ENCODE results near the gene KIF13A.
A peak's percentile ranks its signal among the peaks of the same experiment; 100 is the strongest.

The KIF13A gene

DNA sequence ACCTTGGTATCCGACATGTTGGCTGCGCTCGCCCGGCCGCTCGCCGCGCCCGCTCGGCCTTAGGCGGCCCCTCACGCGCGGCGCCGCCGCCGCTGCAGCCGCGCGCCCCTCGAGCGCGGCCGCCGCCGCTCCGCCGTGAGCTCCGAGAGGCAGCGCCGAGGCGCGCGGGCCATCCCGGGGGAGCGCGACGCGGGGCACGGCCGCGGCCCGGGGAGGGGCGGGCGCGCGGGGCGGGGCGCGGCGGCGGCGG lies at the start of gene KIF13A:
Gene KIF13A (minus strand): TSS at position 189 of the 250 bp plus-strand sequence. CDS start 172 bp downstream, at position 17.
- DNase-seq (ENCODE audit: low spot score), result no peak
- TF ChIP-seq, protein P1, sequence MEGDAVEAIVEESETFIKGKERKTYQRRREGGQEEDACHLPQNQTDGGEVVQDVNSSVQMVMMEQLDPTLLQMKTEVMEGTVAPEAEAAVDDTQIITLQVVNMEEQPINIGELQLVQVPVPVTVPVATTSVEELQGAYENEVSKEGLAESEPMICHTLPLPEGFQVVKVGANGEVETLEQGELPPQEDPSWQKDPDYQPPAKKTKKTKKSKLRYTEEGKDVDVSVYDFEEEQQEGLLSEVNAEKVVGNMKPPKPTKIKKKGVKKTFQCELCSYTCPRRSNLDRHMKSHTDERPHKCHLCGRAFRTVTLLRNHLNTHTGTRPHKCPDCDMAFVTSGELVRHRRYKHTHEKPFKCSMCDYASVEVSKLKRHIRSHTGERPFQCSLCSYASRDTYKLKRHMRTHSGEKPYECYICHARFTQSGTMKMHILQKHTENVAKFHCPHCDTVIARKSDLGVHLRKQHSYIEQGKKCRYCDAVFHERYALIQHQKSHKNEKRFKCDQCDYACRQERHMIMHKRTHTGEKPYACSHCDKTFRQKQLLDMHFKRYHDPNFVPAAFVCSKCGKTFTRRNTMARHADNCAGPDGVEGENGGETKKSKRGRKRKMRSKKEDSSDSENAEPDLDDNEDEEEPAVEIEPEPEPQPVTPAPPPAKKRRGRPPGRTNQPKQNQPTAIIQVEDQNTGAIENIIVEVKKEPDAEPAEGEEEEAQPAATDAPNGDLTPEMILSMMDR (conservative IDR thresholded peaks at IDR 0.05; ENCODE audit: low read depth), result no peak
- ChIA-PET POLR2A (ENCODE audit: low non-redundant PET) (interaction anchor here (1.2 kb wide), 1 partner anchor 135 kb away, joined by 5 read pairs; the partner anchor contains the start of gene NHLRC1), CTCF (interaction anchor here (0.5 to 1.0 kb wide), 3 partner anchors 8 to 874 kb away, joined by 3 to 5 read pairs (median 3); no protein-coding TSS in a partner anchor)
- H3K27ac ChIP-seq, result peak within 1 kb of the TSS; percentile 97

DNA sequence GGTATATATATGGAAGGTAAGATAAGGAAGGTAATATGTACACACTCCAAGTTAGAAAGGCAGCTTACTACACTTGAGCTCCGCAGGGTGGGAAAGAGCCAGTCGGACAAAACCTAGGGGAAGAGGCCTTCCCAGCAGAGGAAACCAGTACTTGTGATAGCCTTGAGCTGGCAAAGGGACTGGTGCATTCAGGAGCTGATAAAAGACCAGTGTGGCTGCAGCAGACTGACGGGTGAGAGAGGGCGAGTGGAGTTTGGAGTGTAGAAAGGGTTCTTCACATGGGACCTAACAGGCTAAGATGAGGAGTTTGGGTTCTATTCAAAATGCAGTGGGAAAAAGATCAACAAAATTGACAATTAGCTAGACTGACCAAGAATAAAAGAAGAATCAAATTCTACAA lies 49.3 kb upstream of the KIF13A start:
- DNase-seq (ENCODE audit: low spot score), result no peak
- TF ChIP-seq, protein P1 (conservative IDR thresholded peaks at IDR 0.05; ENCODE audit: low read depth), result no peak
- CTCF ChIA-PET, result no interaction called here
- POLR2A ChIA-PET (ENCODE audit: low non-redundant PET), result no interaction called here
- no peak overlapping the region for H3K27ac ChIP-seq

DNA sequence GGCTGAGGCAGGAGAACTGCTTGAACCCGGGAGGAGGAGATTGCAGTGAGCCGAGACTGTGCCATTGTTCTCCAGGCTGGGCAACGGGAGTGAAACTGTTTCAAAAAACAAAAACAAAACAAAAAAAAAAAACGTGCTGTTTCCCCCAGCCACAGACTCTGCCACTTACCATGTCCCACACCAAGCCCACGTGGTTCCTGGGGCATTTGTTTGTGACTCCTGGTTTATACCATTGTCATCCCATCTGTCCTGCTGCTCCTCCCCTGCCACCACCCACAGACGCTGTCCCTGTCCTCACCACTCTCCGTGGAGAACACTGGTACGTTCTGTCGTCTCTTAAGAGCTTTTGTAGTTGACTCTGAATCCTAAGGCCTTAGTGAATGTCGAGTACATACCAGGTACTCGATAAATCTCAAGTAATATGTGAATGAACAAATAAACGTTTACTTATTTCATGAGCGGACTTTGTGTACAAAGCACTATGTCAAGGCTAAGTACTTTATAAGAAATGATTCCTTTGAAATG lies 48.0 kb upstream of the KIF13A start:
- CTCF ChIA-PET, result no interaction called here
- no peak overlapping the region for H3K27ac ChIP-seq
- DNase-seq (ENCODE audit: low spot score), result no peak
- TF ChIP-seq, protein P1 (conservative IDR thresholded peaks at IDR 0.05; ENCODE audit: low read depth), result no peak
- POLR2A ChIA-PET (ENCODE audit: low non-redundant PET), result no interaction called here

DNA sequence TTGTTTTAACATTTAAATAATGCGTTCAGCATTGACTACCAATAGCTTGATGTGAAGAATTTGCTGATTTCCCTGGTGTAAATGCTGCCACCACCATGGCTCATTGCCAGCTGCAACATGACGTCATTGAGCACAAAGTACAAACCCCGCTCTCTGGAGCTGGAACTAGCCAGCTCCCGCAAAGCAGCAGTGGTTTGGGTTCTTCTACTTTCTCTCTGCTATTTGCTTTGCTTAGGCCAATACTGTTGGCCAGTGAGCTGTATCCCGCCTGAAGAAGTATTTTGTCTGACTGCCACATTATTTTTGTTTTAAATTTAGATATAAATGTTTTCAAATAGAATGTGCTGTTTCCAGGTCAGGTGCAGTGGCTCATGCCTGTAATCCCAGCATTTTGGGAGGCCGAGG lies 47.4 kb upstream of the KIF13A start:
- POLR2A ChIA-PET (ENCODE audit: low non-redundant PET), result no interaction called here
- CTCF ChIA-PET, result no interaction called here
- no peak for DNase-seq (ENCODE audit: low spot score)
- TF ChIP-seq, protein P1 (conservative IDR thresholded peaks at IDR 0.05; ENCODE audit: low read depth), result no peak
- no peak overlapping the region for H3K27ac ChIP-seq

DNA sequence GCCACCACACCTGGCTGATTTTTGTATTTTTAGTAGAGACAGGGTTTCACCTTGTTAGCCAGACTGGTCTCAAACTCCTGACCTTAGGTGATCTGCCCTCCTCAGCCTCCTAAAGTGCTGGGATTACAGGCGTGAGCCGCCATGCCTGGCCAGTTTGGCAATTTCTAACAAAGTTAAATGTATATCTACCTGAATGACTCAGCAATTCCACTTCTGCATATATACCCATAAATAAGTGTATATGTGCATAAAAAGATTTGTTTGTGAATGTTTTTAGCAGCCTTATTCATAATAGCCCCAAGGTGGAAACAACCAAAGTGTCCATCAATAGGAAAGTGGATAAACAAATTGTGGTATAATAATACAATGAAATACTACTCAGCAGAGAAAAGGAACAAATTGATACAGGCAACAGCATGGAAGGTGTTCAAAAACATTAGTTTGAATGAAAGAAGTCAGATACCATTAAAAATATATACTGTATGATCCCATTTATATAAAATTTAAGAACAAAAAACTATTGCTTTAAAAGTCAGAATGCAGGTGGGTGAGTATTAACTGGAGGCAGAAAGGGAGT lies 44.3 kb upstream of the KIF13A start:
- TF ChIP-seq, protein P1 (conservative IDR thresholded peaks at IDR 0.05; ENCODE audit: low read depth), result no peak
- CTCF ChIA-PET, result no interaction called here
- no peak overlapping the region for H3K27ac ChIP-seq
- no peak for DNase-seq (ENCODE audit: low spot score)
- POLR2A ChIA-PET (ENCODE audit: low non-redundant PET), result no interaction called here

DNA sequence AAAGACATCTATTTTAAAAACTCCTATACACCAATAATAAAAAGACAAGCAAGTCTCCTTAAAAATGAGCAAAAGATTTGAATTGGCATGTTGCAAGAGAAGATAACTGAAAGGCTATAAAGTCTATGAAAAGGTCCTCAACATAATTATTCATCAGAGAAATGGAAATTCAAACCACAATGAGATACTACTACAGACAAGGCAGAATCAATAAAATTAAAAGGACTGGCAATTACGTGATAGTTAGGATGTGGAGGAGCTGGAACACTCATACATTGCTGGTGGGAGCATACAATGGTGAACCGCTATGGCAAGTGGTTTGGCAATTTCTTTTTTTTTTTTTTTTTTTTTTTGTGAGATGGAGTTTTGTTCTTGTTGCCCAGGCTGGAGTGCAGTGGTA lies 43.8 kb upstream of the KIF13A start:
- no peak overlapping the region for H3K27ac ChIP-seq

More for the DNA sequence above, 43.8 kb upstream of the KIF13A start:
- ChIA-PET POLR2A (ENCODE audit: low non-redundant PET) (no interaction called here), CTCF (interaction anchor here (1.1 kb wide), 1 partner anchor 13 kb away, joined by 3 read pairs; no protein-coding TSS in a partner anchor)
- no peak for DNase-seq (ENCODE audit: low spot score)
- TF ChIP-seq, protein P1 (conservative IDR thresholded peaks at IDR 0.05; ENCODE audit: low read depth), result no peak

All from RWPE1 (cell line).